Mucosa of stomach (tissue), 1 donor: Measurements from ENCODE around the gene MAMSTR.

Experiments used
- H3K27me3 ChIP-seq: one replicate; pipeline ENCODE4 v1.7.0; 2013; ENCODE audit warnings: mild to moderate bottlenecking, low read length; ENCODE audit not compliant: control insufficient read depth, insufficient read depth
- H3K36me3 ChIP-seq: one replicate; pipeline ENCODE4 v1.7.0; 2013; ENCODE audit warnings: low read length; ENCODE audit not compliant: control insufficient read depth, insufficient read depth
- H3K4me1 ChIP-seq: one replicate; pipeline ENCODE4 v1.7.0; 2013; ENCODE audit warnings: mild to moderate bottlenecking, low read length; ENCODE audit not compliant: control insufficient read depth, insufficient read depth
- H3K4me3 ChIP-seq: one replicate; pipeline ENCODE4 v1.7.0; 2013; ENCODE audit warnings: low read length
- H3K9ac ChIP-seq: one replicate; pipeline ENCODE4 v1.7.0; 2013; ENCODE audit warnings: mild to moderate bottlenecking, low read length, moderate library complexity
- H3K9me3 ChIP-seq: one replicate; pipeline ENCODE4 v1.7.0; 2013; ENCODE audit warnings: mild to moderate bottlenecking, low read length, moderate library complexity; ENCODE audit not compliant: control insufficient read depth
- donor health status: Pancreatic carcinoma.

Gene MAMSTR

GRCh38 chr19:48672994-48673393, 46.5 kb downstream of the MAMSTR start, which contains the start of gene NTN5:
TSS of gene NTN5 (minus strand) at chr19:48673017. CDS start at chr19:48670986, 2,031 bp downstream.
- Histone ChIP-seq H3K36me3 (no peaks in the 10 kb centered on the region), H3K27me3 (no peaks in the 10 kb centered on the region), H3K9me3 (no peaks in the 10 kb centered on the region), H3K4me1 (peaks cover 28% of the 10 kb centered on the region), H3K4me3 (no peak within 1 kb of the TSS), H3K9ac (no peak within 1 kb of the TSS)

- no peak overlapping the region for H3K9ac ChIP-seq
- H3K9me3 ChIP-seq: no peaks in the 10 kb centered on the region
- peaks cover 15% of the 10 kb centered on the region for H3K4me1 ChIP-seq
- H3K27me3 ChIP-seq: no peaks in the 10 kb centered on the region
- no peak overlapping the region for H3K4me3 ChIP-seq
- no peaks in the 10 kb centered on the region for H3K36me3 ChIP-seq
Measured at GRCh38 chr19:48671446-48671995, 48.0 kb downstream of the MAMSTR start.

- Histone ChIP-seq H3K4me1 (peaks cover 9% of the 10 kb centered on the region), H3K9ac (no peak overlapping the region), H3K27me3 (no peaks in the 10 kb centered on the region), H3K4me3 (no peak overlapping the region), H3K36me3 (no peaks in the 10 kb centered on the region), H3K9me3 (no peaks in the 10 kb centered on the region)
Measured at GRCh38 chr19:48670699-48671445, 48.7 kb downstream of the MAMSTR start.

- no peaks in the 10 kb centered on the region for H3K36me3 ChIP-seq
- H3K4me1 ChIP-seq: peaks cover under 1% of the 10 kb centered on the region
- no peak overlapping the region for H3K4me3 ChIP-seq
- H3K9me3 ChIP-seq: no peaks in the 10 kb centered on the region
- H3K9ac ChIP-seq: no peak overlapping the region
- no peaks in the 10 kb centered on the region for H3K27me3 ChIP-seq
Measured at GRCh38 chr19:48669903-48670668, 49.4 kb downstream of the MAMSTR start.

GRCh38 chr19:48668761-48669160, 50.8 kb downstream of the MAMSTR start:
- H3K27me3 ChIP-seq: no peaks in the 10 kb centered on the region
- H3K4me1 ChIP-seq: no peaks in the 10 kb centered on the region
- no peaks in the 10 kb centered on the region for H3K9me3 ChIP-seq
- H3K4me3 ChIP-seq: no peak overlapping the region
- no peak overlapping the region for H3K9ac ChIP-seq
- no peaks in the 10 kb centered on the region for H3K36me3 ChIP-seq

- no peaks in the 10 kb centered on the region for H3K4me1 ChIP-seq
- no peak overlapping the region for H3K4me3 ChIP-seq
- H3K9me3 ChIP-seq: no peaks in the 10 kb centered on the region
- H3K27me3 ChIP-seq: no peaks in the 10 kb centered on the region
- no peak overlapping the region for H3K9ac ChIP-seq
- H3K36me3 ChIP-seq: no peaks in the 10 kb centered on the region
Measured at GRCh38 chr19:48668332-48668731, 51.2 kb downstream of the MAMSTR start.

GRCh38 chr19:48665786-48666185, 53.7 kb downstream of the MAMSTR start:
- Histone ChIP-seq H3K27me3 (no peaks in the 10 kb centered on the region), H3K36me3 (no peaks in the 10 kb centered on the region), H3K4me1 (peaks cover 7% of the 10 kb centered on the region), H3K4me3 (no peak overlapping the region), H3K9me3 (no peaks in the 10 kb centered on the region), H3K9ac (no peak overlapping the region)

- Histone ChIP-seq H3K9me3 (no peaks in the 10 kb centered on the region), H3K4me1 (peaks cover 9% of the 10 kb centered on the region), H3K4me3 (no peak overlapping the region), H3K9ac (no peak overlapping the region), H3K27me3 (no peaks in the 10 kb centered on the region), H3K36me3 (no peaks in the 10 kb centered on the region)
Measured at GRCh38 chr19:48664476-48664875, 55.0 kb downstream of the MAMSTR start.

GRCh38 chr19:48663667-48664066, 55.9 kb downstream of the MAMSTR start:
- Histone ChIP-seq H3K27me3 (no peaks in the 10 kb centered on the region), H3K9ac (no peak overlapping the region), H3K36me3 (no peaks in the 10 kb centered on the region), H3K4me1 (peaks cover 9% of the 10 kb centered on the region), H3K4me3 (no peak overlapping the region), H3K9me3 (no peaks in the 10 kb centered on the region)
